MCF 10A (cell line): Measurements from ENCODE around the gene MAP3K2. TPM values are rescaled to one million over a fixed set of nuclear protein-coding genes. Genes with fewer than 3 reads are reported as not detected.

Experiments used
- BruUV-seq: library from RNA; stranded (reverse); fragments of 400-500 nt; replicated peaks from 2 replicates; lab custom pipeline; 2021; lab: Mats Ljungman, UMichigan
- CTCF ChIA-PET: fragments of 300-600 bp; sonication (Branson Sonifier 250); formaldehyde crosslinking; extraction: SDS; loops from one replicate; lab custom pipeline; 2021; ENCODE audit warnings: antibody characterized with exemption, inconsistent platforms; lab: Yijun Ruan, JAX
- POLR2A ChIA-PET: fragments of 300-600, 350-650 bp; sonication (Branson Sonifier 250); formaldehyde crosslinking; extraction: SDS; loops from one replicate; lab custom pipeline; 2020; ENCODE audit warnings: antibody characterized with exemption, inconsistent platforms; lab: Yijun Ruan, JAX
- DNase-seq: peaks from one replicate; pipeline ENCODE4 v3.0.0-alpha.2; 2018; ENCODE audit not compliant: unreplicated experiment
- H3K27ac Mint-ChIP-seq: one replicate; pipeline ENCODE4 v1.8.0; 2022; ENCODE audit warnings: mild to moderate bottlenecking, low read depth, mixed read lengths; ENCODE audit not compliant: unreplicated experiment
- H3K27me3 Mint-ChIP-seq: one replicate; pipeline ENCODE4 v1.8.0; 2022; ENCODE audit warnings: mixed read lengths; ENCODE audit not compliant: insufficient read depth, unreplicated experiment
- H3K36me3 Mint-ChIP-seq: one replicate; pipeline ENCODE4 v1.8.0; 2022; ENCODE audit warnings: mild to moderate bottlenecking, moderate library complexity, mixed read lengths; ENCODE audit not compliant: insufficient read depth, unreplicated experiment
- H3K4me1 Mint-ChIP-seq: one replicate; pipeline ENCODE4 v1.8.0; 2022; ENCODE audit warnings: mixed read lengths; ENCODE audit not compliant: insufficient read depth, unreplicated experiment
- H3K4me3 Mint-ChIP-seq: one replicate; pipeline ENCODE4 v1.8.0; 2022; ENCODE audit warnings: mild to moderate bottlenecking, moderate library complexity, mixed read lengths; ENCODE audit not compliant: unreplicated experiment
- H3K9me3 Mint-ChIP-seq: one replicate; pipeline ENCODE4 v1.8.0; 2022; ENCODE audit warnings: mixed read lengths; ENCODE audit not compliant: unreplicated experiment
- intact Hi-C: fragments of 100-400 bp; cut with micrococcal nuclease; formaldehyde crosslinking; loops from 2 replicates; pipeline ENCODE4 v1.14.1; 2022
- total RNA-seq: library from RNA; stranded (reverse); gene quantifications from 2 replicates; pipeline ENCODE4 v1.2.3, GENCODE V29; 2022
- TF ChIP-seq, protein P1 (sequence below): fragments of 200-600 bp; IDR thresholded peaks from one replicate; pipeline ENCODE4 v1.8.0; 2022; ENCODE audit warnings: antibody characterized with exemption, mild to moderate bottlenecking; ENCODE audit not compliant: unreplicated experiment

MAP3K2 gene
- total RNA-seq, 1 experiment from 2014 or later = 62.9 TPM

DNA sequence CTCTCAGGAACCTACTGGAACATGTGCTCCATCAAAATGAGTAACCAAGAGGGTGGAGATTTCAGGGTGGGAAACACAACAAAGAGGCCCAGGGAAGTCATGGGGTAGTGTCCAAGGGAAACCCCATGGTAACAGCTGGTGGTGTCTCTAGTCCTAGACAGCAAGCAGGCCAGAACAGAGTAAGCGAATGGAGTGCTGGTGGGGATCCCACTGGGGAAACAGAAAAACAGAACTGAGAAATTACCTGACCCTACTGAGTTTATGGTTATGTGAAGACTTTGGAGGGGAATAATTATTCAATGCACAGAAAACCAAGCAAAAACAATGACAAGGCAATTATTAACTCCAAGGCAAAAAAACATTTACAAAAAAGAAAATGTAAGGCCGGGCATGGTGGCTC lies 110.7 kb downstream of the MAP3K2 start:
- no peaks in the 10 kb centered on the region for H3K9me3 Mint-ChIP-seq
- POLR2A ChIA-PET = interaction anchor here (0.7 kb wide), 1 partner anchor 565 kb away, joined by 3 read pairs; no protein-coding TSS in a partner anchor
- TF ChIP-seq, protein P1, sequence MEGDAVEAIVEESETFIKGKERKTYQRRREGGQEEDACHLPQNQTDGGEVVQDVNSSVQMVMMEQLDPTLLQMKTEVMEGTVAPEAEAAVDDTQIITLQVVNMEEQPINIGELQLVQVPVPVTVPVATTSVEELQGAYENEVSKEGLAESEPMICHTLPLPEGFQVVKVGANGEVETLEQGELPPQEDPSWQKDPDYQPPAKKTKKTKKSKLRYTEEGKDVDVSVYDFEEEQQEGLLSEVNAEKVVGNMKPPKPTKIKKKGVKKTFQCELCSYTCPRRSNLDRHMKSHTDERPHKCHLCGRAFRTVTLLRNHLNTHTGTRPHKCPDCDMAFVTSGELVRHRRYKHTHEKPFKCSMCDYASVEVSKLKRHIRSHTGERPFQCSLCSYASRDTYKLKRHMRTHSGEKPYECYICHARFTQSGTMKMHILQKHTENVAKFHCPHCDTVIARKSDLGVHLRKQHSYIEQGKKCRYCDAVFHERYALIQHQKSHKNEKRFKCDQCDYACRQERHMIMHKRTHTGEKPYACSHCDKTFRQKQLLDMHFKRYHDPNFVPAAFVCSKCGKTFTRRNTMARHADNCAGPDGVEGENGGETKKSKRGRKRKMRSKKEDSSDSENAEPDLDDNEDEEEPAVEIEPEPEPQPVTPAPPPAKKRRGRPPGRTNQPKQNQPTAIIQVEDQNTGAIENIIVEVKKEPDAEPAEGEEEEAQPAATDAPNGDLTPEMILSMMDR = no peak
- CTCF ChIA-PET = no interaction called here
- H3K27me3 Mint-ChIP-seq = no peaks in the 10 kb centered on the region
- intact Hi-C loops = no loop called here
- peaks cover 92% of the 10 kb centered on the region for H3K36me3 Mint-ChIP-seq
- no TSS peak for BruUV-seq
- DNase-seq = no peak
- no peak overlapping the region for H3K4me3 Mint-ChIP-seq
- H3K4me1 Mint-ChIP-seq = no peaks in the 10 kb centered on the region
- H3K27ac Mint-ChIP-seq = no peak overlapping the region

DNA sequence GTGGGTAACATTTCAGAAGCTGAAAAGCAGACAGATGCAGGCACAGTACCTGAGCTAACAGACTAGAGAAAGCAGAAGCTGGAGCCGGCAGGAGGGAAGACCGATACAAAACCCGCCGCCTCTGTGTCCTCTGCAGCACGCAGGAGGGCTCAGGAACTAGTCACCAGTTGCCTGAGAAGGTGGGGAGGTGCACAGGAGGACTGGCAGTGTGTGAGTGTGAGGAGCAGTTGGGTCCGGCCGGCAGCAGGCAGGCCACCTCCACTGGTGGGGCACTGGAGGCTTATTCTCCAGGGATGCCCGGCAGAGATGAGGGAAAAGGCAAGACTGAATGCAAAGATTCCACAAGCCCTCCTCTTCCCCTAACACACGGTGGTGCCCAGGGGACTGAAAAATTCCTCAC lies 112.0 kb downstream of the MAP3K2 start:
- H3K27ac Mint-ChIP-seq = no peak overlapping the region
- H3K27me3 Mint-ChIP-seq = no peaks in the 10 kb centered on the region
- ChIA-PET POLR2A (no interaction called here), CTCF (interaction anchor here (0.6 kb wide), 1 partner anchor 69 kb away, joined by 3 read pairs; no protein-coding TSS in a partner anchor)
- DNase-seq = no peak
- H3K4me1 Mint-ChIP-seq = no peaks in the 10 kb centered on the region
- no peak overlapping the region for H3K4me3 Mint-ChIP-seq
- TF ChIP-seq, protein P1 = no peak
- BruUV-seq = no TSS peak
- intact Hi-C loops = no loop called here
- H3K36me3 Mint-ChIP-seq = peaks cover 92% of the 10 kb centered on the region
- no peaks in the 10 kb centered on the region for H3K9me3 Mint-ChIP-seq

DNA sequence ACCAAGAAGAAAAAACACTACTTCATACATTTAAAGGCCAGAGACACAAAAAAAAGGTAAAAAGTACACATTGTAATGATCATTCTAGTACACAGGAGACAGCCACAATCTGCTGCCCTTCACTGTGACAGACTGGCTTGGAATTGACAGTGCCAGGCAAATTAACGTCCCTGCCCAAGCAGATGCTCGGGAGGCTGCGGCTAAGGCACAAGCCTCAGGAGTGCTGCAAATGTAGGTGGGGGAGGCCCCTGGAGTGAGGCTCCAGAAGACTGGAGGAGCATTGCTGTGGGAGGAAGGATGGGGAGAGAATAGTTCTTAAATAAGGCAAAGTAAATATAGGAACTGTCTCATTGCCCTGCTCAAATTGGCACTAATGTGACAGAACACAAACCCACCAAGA lies 112.4 kb downstream of the MAP3K2 start:
- no TSS peak for BruUV-seq
- no peak for DNase-seq
- H3K9me3 Mint-ChIP-seq = no peaks in the 10 kb centered on the region
- H3K36me3 Mint-ChIP-seq = peaks cover 92% of the 10 kb centered on the region
- ChIA-PET POLR2A (no interaction called here), CTCF (interaction anchor here (0.6 to 0.7 kb wide), 2 partner anchors 69 to 166 kb away, joined by 3 read pairs; no protein-coding TSS in a partner anchor)
- intact Hi-C loops = no loop called here
- no peak overlapping the region for H3K4me3 Mint-ChIP-seq
- TF ChIP-seq, protein P1 = no peak
- no peak overlapping the region for H3K27ac Mint-ChIP-seq
- no peaks in the 10 kb centered on the region for H3K4me1 Mint-ChIP-seq
- no peaks in the 10 kb centered on the region for H3K27me3 Mint-ChIP-seq

DNA sequence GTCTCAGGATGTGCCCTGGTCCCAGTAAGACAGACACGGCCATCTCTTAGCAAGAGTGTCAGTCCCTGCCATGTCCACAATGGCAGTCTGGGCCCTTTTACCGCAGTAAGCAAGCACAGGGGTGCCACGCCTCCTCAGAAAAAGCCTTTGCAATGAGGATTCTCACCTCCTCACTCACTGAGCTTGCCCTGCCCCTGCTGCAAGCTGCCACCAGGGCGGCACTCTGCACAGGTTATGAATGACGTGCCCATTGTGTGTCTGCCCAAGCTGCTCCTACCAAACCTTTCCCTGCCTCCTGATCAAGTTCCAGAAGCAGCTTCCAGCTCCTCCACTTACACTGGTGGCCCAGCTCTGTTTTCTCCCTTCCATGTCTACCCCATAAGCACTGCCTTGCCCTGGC lies 117.1 kb downstream of the MAP3K2 start:
- Mint-ChIP-seq H3K4me1 (no peaks in the 10 kb centered on the region), H3K27ac (no peak overlapping the region), H3K27me3 (no peaks in the 10 kb centered on the region), H3K4me3 (no peak overlapping the region), H3K9me3 (no peaks in the 10 kb centered on the region), H3K36me3 (peaks cover 95% of the 10 kb centered on the region)
- ChIA-PET CTCF (interaction anchor here (1.1 kb wide), 2 partner anchors 188 to 209 kb away, joined by 3 to 6 read pairs; no protein-coding TSS in a partner anchor), POLR2A (interaction anchor here (0.7 kb wide), 1 partner anchor 140 kb away, joined by 3 read pairs; no protein-coding TSS in a partner anchor)
- intact Hi-C loops = no loop called here
- DNase-seq = no peak
- TF ChIP-seq, protein P1 = no peak
- no TSS peak for BruUV-seq
